Endometrial microvascular endothelial cells (primary cell): ENCODE data around the gene SLC38A10. TPM values are rescaled to one million over a fixed set of nuclear protein-coding genes. Genes with fewer than 3 reads are reported as not detected.
"Not testable (repeated sequence)": the region's sequence is repeated elsewhere in the genome, so short reads cannot be mapped to it uniquely, and the experiment has no call there.

Experiments used
- in situ Hi-C: cut with HindIII; loops from 2 replicates; pipeline ENCODE4 v1.10.0; 2017; ENCODE audit warnings: low sequenced_read_pairs, low pct_unique_long_range_greater_than_20kb; ENCODE audit errors: inconsistent ontology term
- total RNA-seq: library from RNA; depleted of rRNA; stranded (reverse); fragments of >200 nt; gene quantifications from one replicate; pipeline ENCODE4 v1.2.3, GENCODE V29; 2015; ENCODE audit errors: inconsistent ontology term

Gene SLC38A10
- total RNA-seq, 1 donor from 2014 or later: 103 TPM

GRCh38 chr17:81315129-81315884, 20.2 kb upstream of the SLC38A10 start:
- in situ Hi-C loops: no loop called here

GRCh38 chr17:81314398-81315081, 19.4 kb upstream of the SLC38A10 start:
- in situ Hi-C loops: no loop called here

GRCh38 chr17:81313776-81314397, 18.8 kb upstream of the SLC38A10 start:
- in situ Hi-C loops: no loop called here

- in situ Hi-C loops: no loop called here
Observed at GRCh38 chr17:81312624-81313325, 17.7 kb upstream of the SLC38A10 start.

- in situ Hi-C loops: no loop called here
Observed at GRCh38 chr17:81311946-81312345, 16.8 kb upstream of the SLC38A10 start.

DNA sequence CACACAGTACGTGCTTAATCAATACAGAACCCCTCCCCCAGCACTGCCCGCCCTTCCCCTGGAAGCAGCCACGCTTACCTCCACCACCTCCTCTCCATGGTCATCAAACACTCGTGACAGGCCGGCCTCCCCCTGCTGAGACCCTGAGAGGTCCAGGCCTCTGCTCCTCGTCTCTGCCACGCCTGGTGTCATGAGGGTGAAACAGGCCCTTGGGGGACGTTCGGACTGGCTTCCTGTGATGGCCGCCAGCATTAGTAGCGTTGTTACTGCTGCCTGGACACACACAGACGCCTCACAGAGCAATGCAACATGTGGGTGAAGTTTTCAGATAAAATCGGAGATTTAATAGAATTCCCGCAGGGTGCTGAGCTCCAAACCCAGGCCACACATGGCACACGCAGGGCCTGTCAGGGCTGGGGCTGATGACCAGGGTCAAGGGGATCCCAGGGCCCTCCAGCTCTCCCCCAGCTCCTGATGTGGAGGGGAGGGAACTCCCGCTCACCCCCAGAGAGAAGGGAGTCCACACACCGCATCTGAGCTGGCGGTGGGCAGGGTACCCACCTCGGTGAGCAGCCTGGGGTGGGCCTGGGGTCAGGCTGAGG, 15.9 kb upstream of the SLC38A10 start:
- in situ Hi-C loops: no loop called here

- in situ Hi-C loops: no loop called here
Observed at GRCh38 chr17:81309859-81310839, 15.0 kb upstream of the SLC38A10 start.

DNA sequence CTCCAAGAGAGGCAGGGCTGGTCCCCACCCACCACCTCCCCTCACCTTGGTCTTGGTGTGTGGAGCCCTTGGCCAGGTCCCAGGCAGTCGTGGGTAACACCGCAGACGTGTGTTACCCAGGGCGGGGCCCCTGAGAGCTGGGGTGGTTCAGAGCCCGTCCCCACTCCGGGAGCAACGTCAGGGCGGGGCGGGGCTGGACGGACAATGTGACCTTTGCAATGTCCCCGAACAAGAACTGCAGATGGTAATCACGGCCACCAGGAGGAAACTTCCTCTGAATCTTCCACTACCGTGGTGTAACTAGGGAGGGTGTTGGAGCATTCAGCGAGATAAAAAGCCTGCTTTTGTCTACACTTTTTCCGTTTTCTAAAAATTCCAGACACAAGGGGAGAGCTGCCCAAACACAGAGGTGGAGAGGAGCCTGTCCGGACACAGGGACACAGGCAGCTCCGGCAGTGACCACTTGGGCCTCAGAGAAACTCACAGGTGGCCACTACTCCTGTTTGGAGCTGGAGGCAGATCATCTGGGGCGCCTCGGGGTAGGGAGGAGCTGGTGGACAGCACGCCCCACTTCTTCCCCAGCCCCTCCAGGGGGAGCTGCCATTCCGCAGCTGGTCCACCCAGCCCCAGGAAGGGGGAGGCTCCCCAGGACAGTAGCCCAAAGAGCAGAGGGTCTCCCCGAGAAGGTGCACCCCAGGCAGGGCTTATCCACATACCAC, 14.2 kb upstream of the SLC38A10 start:
- in situ Hi-C loops: no loop called here

DNA sequence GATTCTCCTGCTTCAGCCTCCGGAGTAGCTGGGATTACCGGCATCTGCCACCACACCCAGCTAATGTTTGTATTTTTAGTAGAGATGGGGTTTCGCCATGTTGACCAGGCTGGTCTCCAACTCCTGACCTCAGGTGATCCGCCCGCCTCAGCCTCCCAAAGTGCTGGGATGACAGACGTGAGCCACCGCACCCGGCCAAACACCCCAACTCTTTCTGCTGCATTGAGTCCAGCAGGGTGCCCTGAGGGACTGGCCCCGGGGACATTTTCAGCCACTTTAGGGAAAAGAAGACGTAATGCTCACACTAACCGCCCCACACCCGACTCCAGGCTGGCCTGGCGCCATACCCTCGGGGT, 13.7 kb upstream of the SLC38A10 start:
- in situ Hi-C loops: not testable (repeated sequence)

- in situ Hi-C loops: no loop called here
Observed at GRCh38 chr17:81307636-81308560, 12.8 kb upstream of the SLC38A10 start.

DNA sequence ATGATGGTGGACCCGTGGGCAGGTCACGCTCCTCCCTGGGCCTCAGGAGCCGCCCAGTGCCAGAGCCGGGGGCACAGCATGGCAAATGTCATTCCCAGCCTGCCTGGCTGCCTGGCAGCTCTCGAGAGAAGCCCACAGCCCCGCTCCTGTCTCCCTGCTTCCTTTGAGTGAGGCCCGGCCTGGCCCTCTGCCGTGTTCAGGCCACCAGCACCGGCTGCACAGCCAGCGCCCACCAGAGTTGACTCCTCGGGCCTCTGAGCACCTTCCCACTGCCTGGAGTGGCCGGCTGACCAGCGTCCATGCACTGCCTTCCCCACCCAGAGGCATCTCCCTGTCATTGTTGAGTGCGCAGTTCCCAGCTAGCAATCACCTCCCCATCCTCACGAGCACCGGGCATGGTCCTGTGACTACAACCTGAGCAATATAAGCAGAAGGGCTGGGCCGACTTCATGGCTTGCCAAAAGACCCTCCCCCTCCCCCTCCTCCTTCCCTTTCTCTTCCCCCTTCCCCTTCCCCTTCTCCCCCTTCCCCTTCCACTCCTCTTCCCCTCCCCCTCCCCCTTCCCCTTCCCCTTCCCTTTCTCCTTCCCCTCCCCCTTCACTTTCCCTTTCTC, 11.9 kb upstream of the SLC38A10 start:
- in situ Hi-C loops: no loop called here

- in situ Hi-C loops: no loop called here
Observed at GRCh38 chr17:81306491-81306890, 11.4 kb upstream of the SLC38A10 start.

- in situ Hi-C loops: no loop called here
Observed at GRCh38 chr17:81305051-81305630, 10.0 kb upstream of the SLC38A10 start.

- in situ Hi-C loops: no loop called here
Observed at GRCh38 chr17:81304196-81305015, 9.3 kb upstream of the SLC38A10 start.

GRCh38 chr17:81303385-81303784, 8.3 kb upstream of the SLC38A10 start:
- in situ Hi-C loops: no loop called here
